Erythroblast (primary cell): ENCODE measurements around the gene SETDB2.

ENCODE experiments used
- GATA1 ChIP-seq: IDR thresholded peaks from 2 replicates; pipeline ENCODE4 v1.6.1; 2011; ENCODE audit warnings: low read depth, mild to moderate bottlenecking, control low read depth, low read length, moderate library complexity
- POLR2A ChIP-seq: IDR thresholded peaks from 2 replicates; pipeline ENCODE4 v1.6.1; 2011; ENCODE audit warnings: mild to moderate bottlenecking, low read length

DNA sequence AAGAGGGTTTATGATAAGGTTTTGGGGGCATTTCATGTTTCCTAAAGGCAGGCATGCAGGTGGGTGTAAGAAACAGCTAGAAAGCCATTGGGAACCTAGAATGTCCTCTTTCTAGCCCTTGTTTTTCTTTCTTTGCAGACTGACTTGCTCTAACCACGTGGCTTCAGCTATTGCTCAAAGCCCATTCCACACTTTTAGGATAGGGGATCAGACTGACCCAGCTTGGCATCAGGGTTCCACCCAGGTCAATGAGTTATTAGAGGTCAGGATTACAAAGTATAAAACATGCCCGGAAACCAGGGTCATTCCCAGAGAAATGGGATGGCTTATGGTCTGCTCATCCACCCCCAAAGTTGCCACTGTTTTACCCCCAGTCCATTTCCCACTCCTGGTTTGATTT, 68.5 kb downstream of the SETDB2 start:
- TF ChIP-seq POLR2A (no peak), GATA1 (no peak)
